GM23248 (cell line): ENCODE measurements around the gene ZNF593. TPM values are rescaled to one million over a fixed set of nuclear protein-coding genes. Genes with fewer than 3 reads are reported as not detected.

ENCODE experiments used
- DNase-seq: peaks from one replicate; pipeline ENCODE4 v3.0.0-alpha.2; 2015
- H2AFZ ChIP-seq: fragments of 200-600 bp; sonication (generic); 2 replicates; pipeline ENCODE4 v1.6.1; 2016; ENCODE audit warnings: antibody characterized with exemption
- H3F3A ChIP-seq: fragments of 200-600 bp; sonication (generic); 2 replicates; pipeline ENCODE4 v1.6.1; 2016; ENCODE audit warnings: mild to moderate bottlenecking, antibody characterized with exemption, mixed run types; ENCODE audit not compliant: insufficient read depth
- H3K27ac ChIP-seq: fragments of 200-600 bp; sonication (generic); 2 replicates; pipeline ENCODE4 v1.5.1; 2016; ENCODE audit warnings: mild to moderate bottlenecking
- H3K27me3 ChIP-seq: fragments of 200-600 bp; sonication (generic); replicated peaks from 2 replicates; pipeline ENCODE4 v1.6.1; 2016; ENCODE audit warnings: mild to moderate bottlenecking; ENCODE audit not compliant: insufficient read depth
- H3K36me3 ChIP-seq: fragments of 200-600 bp; sonication (generic); 2 replicates; pipeline ENCODE4 v1.6.1; 2016; ENCODE audit warnings: low read depth, mild to moderate bottlenecking
- H3K4me1 ChIP-seq: fragments of 200-600 bp; sonication (generic); 2 replicates; pipeline ENCODE4 v1.6.1; 2016; ENCODE audit warnings: mild to moderate bottlenecking; ENCODE audit not compliant: insufficient read depth
- H3K4me2 ChIP-seq: fragments of 200-600 bp; sonication (generic); one replicate; pipeline ENCODE4 v1.6.1; 2016; ENCODE audit warnings: mild to moderate bottlenecking; ENCODE audit not compliant: unreplicated experiment
- H3K4me3 ChIP-seq: fragments of 200-600 bp; sonication (generic); 2 replicates; pipeline ENCODE4 v1.5.1; 2016; ENCODE audit warnings: mild to moderate bottlenecking
- H3K79me2 ChIP-seq: fragments of 200-600 bp; sonication (generic); 2 replicates; pipeline ENCODE4 v1.6.1; 2016; ENCODE audit warnings: mild to moderate bottlenecking; ENCODE audit not compliant: insufficient read depth
- H3K9ac ChIP-seq: fragments of 200-600 bp; sonication (generic); 2 replicates; pipeline ENCODE4 v1.6.1; 2016; ENCODE audit warnings: mild to moderate bottlenecking
- H3K9me2 ChIP-seq: fragments of 200-600 bp; sonication (generic); 2 replicates; pipeline ENCODE4 v1.6.1; 2016; ENCODE audit warnings: mixed run types, mild to moderate bottlenecking, moderate library complexity; ENCODE audit not compliant: insufficient read depth
- H3K9me3 ChIP-seq: fragments of 200-600 bp; sonication (generic); one replicate; pipeline ENCODE4 v1.6.1; 2017; ENCODE audit warnings: low read depth
- H4K20me1 ChIP-seq: fragments of 200-600 bp; sonication (generic); 2 replicates; pipeline ENCODE4 v1.6.0; 2016; ENCODE audit not compliant: insufficient read depth
- EZH2 ChIP-seq: fragments of 200-600 bp; sonication (generic); IDR thresholded peaks from 2 replicates; pipeline ENCODE4 v1.6.1; 2018; ENCODE audit warnings: antibody characterized with exemption, mild to moderate bottlenecking; ENCODE audit not compliant: insufficient read depth, poor library complexity, severe bottlenecking
- EZH2phosphoT487 ChIP-seq: fragments of 200-600 bp; sonication (generic); IDR thresholded peaks from 2 replicates; pipeline ENCODE4 v1.6.1; 2018; ENCODE audit warnings: antibody characterized with exemption, moderate library complexity, mild to moderate bottlenecking, low read depth; ENCODE audit not compliant: insufficient read depth
- WGBS, 2 experiments: methylation state at CpG; one replicate each; pipeline ENCODE4 v1.1.6; 2015 to 2017; ENCODE audit warnings: low lambda C conversion rate in 2 of 2, low coverage in 1 of 2; ENCODE audit errors: missing lambda C conversion rate in 2 of 2; 5-methylcytosine and 5-hydroxymethylcytosine counted together
- in situ Hi-C: fragments of 300-500 bp; cut with MboI; formaldehyde crosslinking; loops from 2 replicates; pipeline ENCODE4 v1.15.0; 2020
- polyA plus RNA-seq: library from polyadenylated mRNA; unstranded; fragments of >200 nt; fragmentation: Nextera tagmentation; extraction: Ambion mirVana; gene quantifications from 2 replicates; pipeline ENCODE4 v1.2.1, GENCODE V29; 2016
- total RNA-seq: library from RNA; depleted of rRNA; stranded (reverse); fragments of >200 nt; shearing (Covaris generic); gene quantifications from 2 replicates; pipeline ENCODE4 v1.2.3, GENCODE V29; 2014

The ZNF593 gene
- total and polyA plus RNA-seq, 2 experiments from 2014 or later: 25.0 to 61.2 TPM

GRCh38 chr1:26181586-26182382 is 12.1 kb downstream of the ZNF593 start:
- peak; percentile 21 for DNase-seq
- in situ Hi-C loops: no loop called here
- no peak overlapping the region for H3K4me2 ChIP-seq
- no peak overlapping the region for H2AFZ ChIP-seq
- no peaks in the 10 kb centered on the region for H3K27me3 ChIP-seq
- TF ChIP-seq EZH2phosphoT487: no peak
- H4K20me1 ChIP-seq: no peaks in the 10 kb centered on the region
- H3K9ac ChIP-seq: no peak overlapping the region
- 69 to 71% methylated on average over 9 of the region's 9 CpGs for WGBS, 2 experiments
- H3F3A ChIP-seq: no peaks in the 10 kb centered on the region
- H3K79me2 ChIP-seq: no peaks in the 10 kb centered on the region
- no peak overlapping the region for H3K27ac ChIP-seq
- H3K4me3 ChIP-seq: no peak overlapping the region
- no peaks in the 10 kb centered on the region for H3K9me3 ChIP-seq
- no peaks in the 10 kb centered on the region for H3K9me2 ChIP-seq
- no peaks in the 10 kb centered on the region for H3K4me1 ChIP-seq
- no peaks in the 10 kb centered on the region for H3K36me3 ChIP-seq

- TF ChIP-seq EZH2phosphoT487: no peak
- no peak for TF ChIP-seq EZH2
- H3K27me3 ChIP-seq: no peaks in the 10 kb centered on the region
These were observed 12.6 kb downstream of the ZNF593 start for GRCh38 chr1:26182383-26182696.

GRCh38 chr1:26184086-26184485 is 14.4 kb downstream of the ZNF593 start:
- Histone ChIP-seq H3K79me2 (no peaks in the 10 kb centered on the region), H3K9me2 (no peaks in the 10 kb centered on the region), H3K36me3 (no peaks in the 10 kb centered on the region), H4K20me1 (no peaks in the 10 kb centered on the region), H3K9ac (no peak overlapping the region), H3K9me3 (no peaks in the 10 kb centered on the region), H3K27ac (no peak overlapping the region), H2AFZ (no peak overlapping the region), H3K4me2 (no peak overlapping the region), H3K4me3 (no peak overlapping the region), H3K4me1 (no peaks in the 10 kb centered on the region), H3K27me3 (no peaks in the 10 kb centered on the region), H3F3A (no peaks in the 10 kb centered on the region)
- in situ Hi-C loops: no loop called here
- TF ChIP-seq EZH2 (no peak), EZH2phosphoT487 (no peak)
- 71 to 75% methylated on average over 5 to 7 of the region's 7 CpGs for WGBS, 2 experiments
- no peak for DNase-seq

More at GRCh38 chr1:26182383-26182696, 12.6 kb downstream of the ZNF593 start:
- Histone ChIP-seq H4K20me1 (no peaks in the 10 kb centered on the region), H3K4me2 (no peak overlapping the region), H3K27ac (no peak overlapping the region), H3K4me3 (no peak overlapping the region), H3F3A (no peaks in the 10 kb centered on the region), H3K9me2 (no peaks in the 10 kb centered on the region), H3K4me1 (no peaks in the 10 kb centered on the region), H2AFZ (no peak overlapping the region), H3K36me3 (no peaks in the 10 kb centered on the region), H3K9ac (no peak overlapping the region), H3K9me3 (no peaks in the 10 kb centered on the region), H3K79me2 (no peaks in the 10 kb centered on the region)
- no peak for DNase-seq
- 64 to 90% methylated on average over 2 to 5 of the region's 7 CpGs for whole genome bisulfite sequencing, 2 experiments
- in situ Hi-C loops: no loop called here

- Histone ChIP-seq H3K9me3 (no peaks in the 10 kb centered on the region), H3K27ac (no peak overlapping the region), H3K4me3 (no peak overlapping the region), H3K9me2 (no peaks in the 10 kb centered on the region), H4K20me1 (no peaks in the 10 kb centered on the region), H3K27me3 (no peaks in the 10 kb centered on the region), H3K36me3 (no peaks in the 10 kb centered on the region), H2AFZ (no peak overlapping the region), H3K79me2 (no peaks in the 10 kb centered on the region), H3F3A (no peaks in the 10 kb centered on the region), H3K4me2 (no peak overlapping the region), H3K4me1 (no peaks in the 10 kb centered on the region), H3K9ac (no peak overlapping the region)
- DNase-seq: no peak
- in situ Hi-C loops: no loop called here
- WGBS, 2 experiments: 90 to 91% methylated on average over 21 of the region's 21 CpGs
- TF ChIP-seq EZH2: no peak
- TF ChIP-seq EZH2phosphoT487: no peak
These were observed 15.2 kb downstream of the ZNF593 start for GRCh38 chr1:26184883-26185282.
